Neuronal stem cell (in vitro differentiated cells): ENCODE measurements around the gene CADPS.

Experiments
- DNase-seq: peaks from one replicate; pipeline ENCODE4 v3.0.0-alpha.2; 2013; ENCODE audit warnings: low spot score
- H2AFZ ChIP-seq: one replicate; pipeline ENCODE4 v1.6.1; 2013; ENCODE audit warnings: mild to moderate bottlenecking, low read length, inconsistent platforms
- H2AK5ac ChIP-seq: 2 replicates; pipeline ENCODE4 v1.6.1; 2013; ENCODE audit warnings: low read depth, mild to moderate bottlenecking, inconsistent platforms, low read length, moderate library complexity, mixed read lengths
- H2BK120ac ChIP-seq: 2 replicates; pipeline ENCODE4 v1.6.1; 2013; ENCODE audit warnings: low read depth, mild to moderate bottlenecking, inconsistent platforms, low read length, moderate library complexity, mixed read lengths
- H2BK12ac ChIP-seq: one replicate; pipeline ENCODE4 v1.6.1; 2013; ENCODE audit warnings: low read length, inconsistent platforms
- H2BK15ac ChIP-seq: 2 replicates; pipeline ENCODE4 v1.6.1; 2013; ENCODE audit warnings: mild to moderate bottlenecking, low read length, inconsistent platforms, mixed read lengths
- H2BK5ac ChIP-seq: one replicate; pipeline ENCODE4 v1.6.1; 2013; ENCODE audit warnings: inconsistent platforms, mild to moderate bottlenecking, low read length, moderate library complexity
- H3K14ac ChIP-seq: one replicate; pipeline ENCODE4 v1.6.1; 2013; ENCODE audit warnings: low read length, inconsistent platforms
- H3K18ac ChIP-seq: 2 replicates; pipeline ENCODE4 v1.6.1; 2013; ENCODE audit warnings: low read length, inconsistent platforms
- H3K23ac ChIP-seq: 2 replicates; pipeline ENCODE4 v1.6.1; 2013; ENCODE audit warnings: low read depth, mild to moderate bottlenecking, mixed read lengths, low read length, inconsistent platforms; ENCODE audit not compliant: poor library complexity
- H3K27ac ChIP-seq: replicated peaks from 3 replicates; pipeline ENCODE4 v1.5.1; 2013; ENCODE audit warnings: low read length, inconsistent platforms
- H3K27me3 ChIP-seq, 3 experiments: 2 replicates each; pipeline ENCODE4 v1.6.1; 2013; ENCODE audit warnings: low read length in 3 of 3, mild to moderate bottlenecking in 2 of 3, inconsistent platforms in 1 of 3, low read depth in 1 of 3, mixed read lengths in 1 of 3, moderate library complexity in 1 of 3; ENCODE audit not compliant: control insufficient read depth in 3 of 3, insufficient read depth in 3 of 3
- H3K36me3 ChIP-seq, 2 donors: replicated peaks in 1 of 2; 2 replicates each; pipeline ENCODE4 v1.6.1; 2013; ENCODE audit warnings: low read length in 2 of 2; ENCODE audit not compliant: control insufficient read depth in 2 of 2, insufficient read depth in 2 of 2
- H3K4ac ChIP-seq: 2 replicates; pipeline ENCODE4 v1.6.1; 2013; ENCODE audit warnings: inconsistent platforms, mild to moderate bottlenecking, low read length, moderate library complexity
- H3K4me1 ChIP-seq, 2 donors: 1 replicate in 1 of 2; 2 replicates in 1 of 2; pipeline ENCODE4 v1.6.1; 2013; ENCODE audit warnings: low read length in 2 of 2, low read depth in 1 of 2; ENCODE audit not compliant: control insufficient read depth in 2 of 2, insufficient read depth in 1 of 2
- H3K4me2 ChIP-seq: one replicate; pipeline ENCODE4 v1.6.1; 2013; ENCODE audit warnings: mild to moderate bottlenecking, low read length, inconsistent platforms; ENCODE audit not compliant: insufficient read depth, poor library complexity, severe bottlenecking
- H3K4me3 ChIP-seq, 2 donors: 2 replicates each; pipeline ENCODE4 v1.5.1; 2013; ENCODE audit warnings: low read length in 2 of 2, mild to moderate bottlenecking in 2 of 2, inconsistent platforms in 1 of 2, moderate library complexity in 1 of 2
- H3K79me1 ChIP-seq: one replicate; pipeline ENCODE4 v1.6.1; 2013; ENCODE audit warnings: low read depth, mild to moderate bottlenecking, inconsistent platforms, low read length, moderate library complexity
- H3K9ac ChIP-seq: one replicate; pipeline ENCODE4 v1.6.1; 2013; ENCODE audit warnings: mild to moderate bottlenecking, low read depth, low read length, inconsistent platforms; ENCODE audit not compliant: poor library complexity
- H3K9me3 ChIP-seq, 2 donors: replicated peaks in 1 of 2; 2 replicates each; pipeline versions ENCODE3 to v1.6.1; 2013; ENCODE audit warnings: low read length in 2 of 2, mild to moderate bottlenecking in 2 of 2, inconsistent platforms in 1 of 2, low read depth in 1 of 2, mixed read lengths in 1 of 2, moderate library complexity in 1 of 2; ENCODE audit not compliant: control insufficient read depth in 2 of 2, insufficient read depth in 1 of 2
- H4K8ac ChIP-seq: one replicate; pipeline ENCODE4 v1.6.1; 2013; ENCODE audit warnings: low read depth, mild to moderate bottlenecking, inconsistent platforms, low read length, moderate library complexity
- H4K91ac ChIP-seq: one replicate; pipeline ENCODE4 v1.6.1; 2013; ENCODE audit warnings: low read length, low read depth, mild to moderate bottlenecking, inconsistent platforms; ENCODE audit not compliant: poor library complexity
- WGBS, 2 donors: extraction: QIAGEN DNeasy Blood & Tissue Kit; methylation state at CpG; one replicate each; pipeline ENCODE4 v1.1.7; 2013; ENCODE audit warnings: missing lambda C conversion rate in 2 of 2, mixed read lengths in 1 of 2; ENCODE audit not compliant: insufficient read length in 2 of 2, insufficient replicate concordance in 1 of 2; ENCODE audit errors: extremely low coverage in 2 of 2; 5-methylcytosine and 5-hydroxymethylcytosine counted together

CADPS gene

DNA sequence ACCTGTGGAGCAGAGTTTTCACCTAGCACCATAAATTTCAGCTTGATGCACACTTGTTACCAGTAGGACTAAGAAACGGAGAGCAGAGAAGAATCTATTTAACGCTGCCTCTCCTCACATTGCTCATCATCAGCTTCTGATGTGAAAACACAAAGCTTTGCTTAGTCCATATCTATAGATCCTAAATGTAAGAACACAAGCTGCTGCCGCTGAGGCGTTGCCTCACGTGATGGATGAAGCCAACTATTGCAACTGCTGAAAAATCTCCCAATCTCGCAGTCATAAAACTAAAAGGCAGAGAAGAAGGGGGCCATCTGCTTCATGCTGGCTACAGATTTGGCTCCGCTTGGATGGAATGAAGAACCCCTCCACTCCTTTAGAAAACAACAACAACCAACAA lies 42.7 kb downstream of the CADPS start:
- H3K9me3 ChIP-seq: no peaks in the 10 kb centered on the region
- no CpG with 5 or more reads among the region's 7 CpGs for WGBS, 2 donors

DNA sequence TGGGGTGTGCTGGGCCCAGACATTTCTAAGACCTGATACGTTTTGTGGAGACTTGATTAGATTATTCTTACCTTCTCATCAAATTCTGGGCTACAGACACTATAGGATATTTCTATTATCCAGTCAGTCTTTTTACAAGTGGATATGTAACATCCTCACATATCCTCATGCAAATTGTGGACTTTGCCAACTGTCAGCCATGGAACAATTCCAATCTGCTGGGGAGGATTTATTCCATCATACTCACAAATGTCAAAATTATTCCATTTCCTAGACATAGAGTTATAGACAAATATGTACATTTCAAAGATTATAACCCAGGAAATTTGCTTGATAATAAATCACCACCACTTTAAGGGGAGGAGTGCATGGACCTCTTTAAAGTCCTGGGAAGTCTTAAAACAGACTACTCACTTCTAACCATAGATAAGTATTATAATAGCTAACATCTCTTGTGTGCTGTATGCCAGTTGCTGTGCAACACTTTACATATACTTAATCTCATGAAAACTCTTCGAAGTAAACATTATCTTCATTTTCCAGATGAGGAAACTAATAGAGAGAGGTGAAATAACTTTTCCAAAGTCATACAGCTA lies 44.4 kb downstream of the CADPS start:
- Histone ChIP-seq H3K36me3 (no peaks in the 10 kb centered on the region), H3K27me3 (no peaks in the 10 kb centered on the region), H3K4me1 (no peaks in the 10 kb centered on the region), H3K79me1 (no peaks in the 10 kb centered on the region), H2BK15ac (no peak overlapping the region), H2AK5ac (no peak overlapping the region), H3K14ac (no peak overlapping the region), H3K4ac (no peak overlapping the region), H2BK5ac (no peak overlapping the region), H3K9ac (no peak overlapping the region), H3K23ac (no peak overlapping the region), H3K4me2 (no peak overlapping the region), H4K91ac (no peak overlapping the region), H3K18ac (no peak overlapping the region), H2BK120ac (no peak overlapping the region), H4K8ac (no peak overlapping the region), H2BK12ac (no peak overlapping the region), H3K9me3 (no peaks in the 10 kb centered on the region), H3K27ac (no peak overlapping the region), H3K4me3 (no peak overlapping the region), H2AFZ (no peak overlapping the region)
- no peak for DNase-seq
- WGBS, 2 donors: no CpG with 5 or more reads among the region's 2 CpGs

More for the DNA sequence above, 42.7 kb downstream of the CADPS start:
- no peak overlapping the region for H2BK12ac ChIP-seq
- no peak overlapping the region for H2BK5ac ChIP-seq
- H3K27ac ChIP-seq: no peak overlapping the region
- no peaks in the 10 kb centered on the region for H3K4me1 ChIP-seq
- no peak overlapping the region for H3K4me2 ChIP-seq
- H3K14ac ChIP-seq: no peak overlapping the region
- no peaks in the 10 kb centered on the region for H3K27me3 ChIP-seq
- H2AK5ac ChIP-seq: no peak overlapping the region
- no peak overlapping the region for H2BK15ac ChIP-seq
- H3K4me3 ChIP-seq: no peak overlapping the region
- no peak for DNase-seq
- no peak overlapping the region for H2AFZ ChIP-seq
- no peaks in the 10 kb centered on the region for H3K79me1 ChIP-seq
- H4K91ac ChIP-seq: no peak overlapping the region
- no peak overlapping the region for H2BK120ac ChIP-seq
- no peak overlapping the region for H3K18ac ChIP-seq
- no peak overlapping the region for H3K9ac ChIP-seq
- no peak overlapping the region for H3K23ac ChIP-seq
- no peaks in the 10 kb centered on the region for H3K36me3 ChIP-seq
- no peak overlapping the region for H4K8ac ChIP-seq
- H3K4ac ChIP-seq: no peak overlapping the region

DNA sequence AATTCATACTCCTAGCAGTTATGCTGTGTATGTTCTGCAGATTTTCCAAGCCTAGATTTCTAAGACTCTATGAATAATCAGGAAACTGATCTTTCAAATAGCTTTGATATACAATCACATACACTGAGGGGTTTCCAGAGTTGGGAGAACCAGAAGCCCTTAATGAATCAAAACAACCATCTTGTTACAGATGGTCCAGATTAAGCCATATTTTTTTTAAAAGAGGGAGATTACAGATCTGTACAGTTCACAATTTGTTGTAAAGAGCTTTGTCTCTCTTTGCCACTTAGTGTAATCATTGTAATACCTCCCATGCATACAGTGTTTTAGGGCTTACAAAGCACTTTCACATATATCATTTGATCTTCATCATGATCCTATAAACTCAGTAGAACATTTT lies 47.7 kb downstream of the CADPS start:
- no peak for DNase-seq
- no peaks in the 10 kb centered on the region for H3K79me1 ChIP-seq
- H3K14ac ChIP-seq: no peak overlapping the region
- H2BK5ac ChIP-seq: no peak overlapping the region
- no peak overlapping the region for H3K4ac ChIP-seq
- no peak overlapping the region for H2BK15ac ChIP-seq
- H3K18ac ChIP-seq: no peak overlapping the region
- no peak overlapping the region for H3K23ac ChIP-seq
- H2BK120ac ChIP-seq: no peak overlapping the region
- no peaks in the 10 kb centered on the region for H3K36me3 ChIP-seq
- no peak overlapping the region for H4K91ac ChIP-seq
- H2AFZ ChIP-seq: no peak overlapping the region
- H3K27ac ChIP-seq: no peak overlapping the region
- no peak overlapping the region for H3K4me3 ChIP-seq
- no peak overlapping the region for H3K9ac ChIP-seq
- H2BK12ac ChIP-seq: no peak overlapping the region
- no peaks in the 10 kb centered on the region for H3K9me3 ChIP-seq
- H3K4me1 ChIP-seq: no peaks in the 10 kb centered on the region
- H4K8ac ChIP-seq: no peak overlapping the region
- H2AK5ac ChIP-seq: no peak overlapping the region
- no peaks in the 10 kb centered on the region for H3K27me3 ChIP-seq
- H3K4me2 ChIP-seq: no peak overlapping the region

DNA sequence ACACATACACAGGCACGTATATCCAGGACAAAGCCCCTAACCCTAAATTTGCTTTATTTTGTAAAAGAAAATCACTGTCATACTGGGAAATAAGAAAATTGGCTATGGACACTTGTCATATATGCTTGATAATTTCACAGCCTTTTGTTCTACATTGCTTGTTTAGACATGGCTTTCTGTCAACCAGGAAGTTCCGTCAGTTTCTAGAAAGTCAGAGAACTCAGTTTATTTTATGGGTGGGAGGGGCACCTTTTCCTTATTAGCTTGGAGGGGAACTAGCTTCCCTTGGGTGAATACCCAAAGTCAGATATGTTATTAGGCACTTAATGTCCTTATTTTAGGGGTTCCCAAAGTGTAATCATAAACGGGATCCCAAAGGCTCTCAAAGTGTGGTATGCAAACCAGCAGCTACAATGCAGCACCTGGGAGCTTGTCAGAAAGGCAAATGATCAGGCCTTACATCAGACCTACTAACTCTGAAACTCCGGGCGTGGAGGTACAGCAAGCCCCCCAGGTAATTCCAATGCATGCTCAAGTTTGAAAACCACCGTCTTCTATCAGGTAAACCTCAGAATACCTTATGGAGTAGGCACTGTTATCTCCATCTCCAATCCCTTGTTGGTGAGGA lies 50.1 kb downstream of the CADPS start:
- no CpG with 5 or more reads among the region's 6 CpGs for WGBS, 2 donors
- H2AFZ ChIP-seq: no peak overlapping the region
- H2AK5ac ChIP-seq: no peak overlapping the region
- H2BK5ac ChIP-seq: no peak overlapping the region
- no peaks in the 10 kb centered on the region for H3K9me3 ChIP-seq
- no peak overlapping the region for H3K27ac ChIP-seq
- no peaks in the 10 kb centered on the region for H3K4me1 ChIP-seq
- no peak overlapping the region for H2BK15ac ChIP-seq
- no peak overlapping the region for H3K23ac ChIP-seq
- no peak overlapping the region for H3K4me3 ChIP-seq
- H4K91ac ChIP-seq: no peak overlapping the region
- no peak overlapping the region for H4K8ac ChIP-seq
- H3K79me1 ChIP-seq: no peaks in the 10 kb centered on the region
- no peak overlapping the region for H2BK12ac ChIP-seq
- no peak overlapping the region for H2BK120ac ChIP-seq
- no peak overlapping the region for H3K14ac ChIP-seq
- no peak overlapping the region for H3K18ac ChIP-seq
- no peaks in the 10 kb centered on the region for H3K27me3 ChIP-seq
- H3K9ac ChIP-seq: no peak overlapping the region
- no peak overlapping the region for H3K4ac ChIP-seq
- no peak overlapping the region for H3K4me2 ChIP-seq
- H3K36me3 ChIP-seq: no peaks in the 10 kb centered on the region
- DNase-seq: no peak
